Mammary epithelial cell (primary cell): ENCODE data around the gene PCDH19.

Source experiments
- CTCF ChIP-seq, 2 donors: IDR thresholded peaks in 1 of 2; conservative IDR thresholded peaks in 1 of 2; 2 replicates each; pipeline ENCODE4 v1.5.1; 2011 to 2012; ENCODE audit warnings: inconsistent platforms in 2 of 2, low read length in 2 of 2, mild to moderate bottlenecking in 2 of 2, control low read depth in 1 of 2, low read depth in 1 of 2; ENCODE audit not compliant: insufficient read depth in 1 of 2; ENCODE audit errors: extremely low read depth in 1 of 2
- EZH2 ChIP-seq: IDR thresholded peaks from 2 replicates; pipeline ENCODE4 v1.6.1; 2012; ENCODE audit warnings: low read length, inconsistent platforms, borderline replicate concordance

GRCh38 chrX:100247826-100248225, 162.2 kb downstream of the PCDH19 start:
- TF ChIP-seq CTCF (conservative IDR thresholded peaks at IDR 0.05 in 1 of 2, IDR thresholded peaks at IDR 0.05 in 1 of 2; ENCODE audit: extremely low read depth in 1 of 2, insufficient read depth in 1 of 2, low read depth in 1 of 2, low read length in 2 of 2) = no peak
- TF ChIP-seq EZH2 = no peak
